HG02943 (cell line): ENCODE results near the gene SYT3.

Experiments
- ATAC-seq: cut with Tn5 transposase; IDR thresholded peaks from one replicate; pipeline ENCODE4 v1.9.1; 2021; ENCODE audit warnings: mild to moderate bottlenecking, low read depth, moderate library complexity; ENCODE audit not compliant: unreplicated experiment

The SYT3 gene

DNA sequence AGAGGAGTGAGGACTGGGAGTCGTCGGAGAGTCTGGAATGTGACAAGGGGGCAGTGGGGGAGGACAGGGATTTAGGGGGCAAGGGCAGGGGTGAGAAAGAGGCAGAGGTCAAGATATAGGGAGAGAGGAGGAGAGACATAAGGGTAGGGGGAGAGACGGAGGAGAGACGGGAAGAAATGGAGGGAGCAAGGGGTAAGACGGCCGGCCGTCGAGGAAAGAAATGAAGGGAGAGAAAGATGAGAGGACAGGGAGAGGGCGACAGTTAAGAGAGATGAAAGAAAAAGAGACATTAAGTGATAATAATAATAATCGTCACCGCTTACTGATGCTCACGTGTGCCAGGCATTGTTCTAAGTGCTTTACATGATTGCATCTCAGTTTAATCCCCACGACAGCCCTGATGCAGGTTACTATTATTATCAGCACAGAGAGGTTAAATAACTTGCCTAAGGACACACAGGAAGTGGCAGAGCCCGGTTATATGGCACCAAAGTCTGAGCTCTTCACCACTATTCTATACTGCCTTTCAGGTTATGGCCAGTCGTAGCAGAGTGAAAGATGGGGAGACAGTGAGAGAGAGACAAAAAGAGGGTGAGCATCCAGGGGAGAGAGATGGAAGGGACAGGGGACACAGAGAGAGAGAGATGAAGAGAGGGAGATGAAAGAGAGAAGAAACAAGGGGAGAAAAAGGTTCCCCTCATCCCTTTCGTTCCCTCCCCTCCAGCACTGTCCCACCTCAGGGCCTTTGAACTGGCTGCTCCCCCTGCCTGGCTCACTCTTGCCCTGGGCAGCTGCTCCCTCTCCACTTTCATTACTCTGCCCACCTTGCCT, 23.2 kb upstream of the SYT3 start:
- no peak for ATAC-seq

DNA sequence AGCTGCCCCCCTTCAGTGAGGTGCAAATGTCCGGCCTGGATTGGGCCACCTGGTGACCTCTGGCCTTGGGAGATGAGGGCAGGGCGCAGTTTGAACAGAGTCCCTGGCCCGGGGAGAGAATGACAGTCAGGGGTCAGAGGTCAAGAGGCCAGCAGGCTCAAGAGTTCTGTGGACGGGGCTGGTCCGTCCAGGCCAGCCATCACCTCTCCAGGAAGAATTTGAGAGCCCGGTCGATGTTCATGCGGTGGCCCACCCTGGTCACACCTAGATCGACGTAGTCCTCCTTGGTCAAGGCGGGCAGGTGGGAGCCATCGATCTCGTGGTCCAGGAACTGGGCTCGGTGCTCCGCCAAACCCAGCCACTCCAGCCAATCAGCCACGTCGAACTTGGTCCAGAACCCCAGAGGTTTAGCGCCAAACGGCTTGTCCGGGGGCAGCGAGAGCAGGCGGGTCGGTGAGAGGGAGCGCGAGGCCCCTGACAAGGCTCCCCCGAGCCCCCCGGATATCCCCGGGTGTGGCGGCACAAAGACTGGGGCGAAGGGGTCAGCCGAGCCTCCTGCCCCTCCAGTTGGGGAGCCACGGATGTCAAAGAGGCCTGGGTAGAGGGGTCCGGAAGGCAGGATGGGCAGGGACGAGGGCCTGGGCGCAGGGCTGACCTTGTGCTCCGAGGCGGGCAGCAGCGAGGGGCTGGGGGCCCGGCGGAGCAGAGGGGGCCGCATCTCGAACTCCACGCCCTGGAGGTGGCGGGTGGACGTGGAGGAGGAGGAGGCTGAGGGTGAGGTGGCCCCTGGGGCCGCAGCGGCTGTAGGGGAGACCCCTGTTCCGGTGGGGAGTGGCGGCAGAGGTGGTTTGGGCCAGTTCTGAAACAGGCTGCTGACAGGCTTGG, 22.3 kb upstream of the SYT3 start:
- no peak for ATAC-seq

GRCh38 chr19:50661023-50661422, 21.3 kb upstream of the SYT3 start:
- no peak for ATAC-seq

GRCh38 chr19:50660088-50660366, 20.3 kb upstream of the SYT3 start:
- no peak for ATAC-seq

- ATAC-seq: no peak
Observed at GRCh38 chr19:50659318-50660087, 19.8 kb upstream of the SYT3 start.

DNA sequence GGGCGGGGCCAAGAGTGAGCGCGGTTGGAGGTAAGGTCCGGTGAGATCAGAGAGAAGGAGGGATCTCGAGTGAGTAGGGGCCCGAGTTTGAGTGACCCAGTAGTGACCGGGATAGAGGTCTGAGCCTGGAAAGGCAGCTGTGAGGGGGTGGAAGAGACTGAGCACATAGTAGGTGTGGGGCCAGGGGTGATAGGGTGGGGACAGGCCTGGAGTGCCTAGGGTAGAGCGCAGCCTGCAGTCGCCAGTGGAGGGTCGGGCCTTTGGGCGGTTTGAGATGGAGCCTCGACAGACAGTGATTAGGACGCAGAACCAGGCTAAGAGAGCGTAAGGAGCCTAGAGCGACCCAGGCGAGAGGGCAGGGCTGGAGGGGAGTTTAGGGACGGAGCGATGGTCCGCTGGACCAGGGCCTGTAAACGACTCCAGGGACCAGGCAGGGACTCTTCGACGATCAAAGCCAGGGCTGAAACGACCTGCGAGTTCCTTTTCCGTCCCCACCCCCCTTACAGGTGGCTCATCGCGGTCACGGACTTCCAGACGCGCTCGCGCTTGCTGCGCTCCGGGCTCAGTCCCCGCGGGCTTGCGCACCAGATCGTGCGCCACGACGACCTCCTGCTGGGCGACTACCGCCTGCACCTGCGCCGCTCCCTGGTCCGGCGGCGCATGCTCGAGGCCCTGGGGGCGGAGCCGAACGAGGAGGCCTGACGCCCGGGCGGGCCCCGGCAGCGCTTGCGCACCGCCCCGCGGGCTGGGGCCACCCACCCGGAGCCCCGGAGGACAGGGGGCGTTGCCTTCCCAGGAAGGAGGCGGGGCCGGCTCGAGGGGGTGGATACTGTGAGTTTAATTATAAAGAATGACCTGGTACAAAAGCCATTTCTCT, 19.0 kb upstream of the SYT3 start:
- ATAC-seq: no peak

GRCh38 chr19:50657712-50658440, 18.2 kb upstream of the SYT3 start:
- ATAC-seq: peak; percentile 55

GRCh38 chr19:50657222-50657669, 17.6 kb upstream of the SYT3 start:
- ATAC-seq: no peak

DNA sequence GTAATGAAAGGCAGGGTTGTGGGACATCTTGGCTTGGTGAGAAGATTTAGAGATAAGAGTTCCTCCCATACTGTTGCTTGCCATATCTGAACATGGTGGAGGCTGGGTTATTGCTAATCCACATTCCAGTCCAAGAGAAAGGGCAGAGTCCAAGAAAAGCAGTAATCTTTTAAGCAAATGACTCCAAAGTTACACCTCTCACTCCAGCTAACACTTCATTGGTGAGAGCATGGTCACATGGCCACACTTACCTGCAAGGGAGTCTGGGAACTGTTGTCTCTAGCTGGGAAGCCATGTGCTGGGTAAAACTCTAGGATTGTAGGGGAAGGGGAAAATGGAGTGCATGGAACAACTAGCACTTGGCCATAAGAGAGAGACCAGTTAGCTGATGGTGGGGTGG, 15.2 kb upstream of the SYT3 start:
- no peak for ATAC-seq

DNA sequence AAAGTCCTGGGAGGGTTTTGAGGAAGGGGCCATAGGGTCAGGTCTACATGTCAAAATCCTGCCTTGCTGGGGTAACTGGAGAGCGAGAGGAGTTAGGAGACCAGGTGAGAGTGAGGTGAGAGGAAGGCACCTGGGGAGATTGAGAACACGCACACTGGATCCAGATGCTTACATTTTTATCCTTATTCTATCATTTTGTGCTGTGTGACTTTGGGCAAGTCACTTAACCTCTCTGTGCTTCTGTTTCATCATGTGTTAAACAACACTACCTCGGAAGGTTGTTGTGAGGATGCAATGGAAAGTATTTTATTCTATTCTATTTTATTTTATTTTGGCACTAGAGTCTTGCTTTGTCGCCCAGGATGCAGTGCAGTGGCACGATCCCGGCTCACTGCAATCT, 13.0 kb upstream of the SYT3 start:
- no peak for ATAC-seq

- no peak for ATAC-seq
Observed at GRCh38 chr19:50651174-50651573, 11.5 kb upstream of the SYT3 start.

DNA sequence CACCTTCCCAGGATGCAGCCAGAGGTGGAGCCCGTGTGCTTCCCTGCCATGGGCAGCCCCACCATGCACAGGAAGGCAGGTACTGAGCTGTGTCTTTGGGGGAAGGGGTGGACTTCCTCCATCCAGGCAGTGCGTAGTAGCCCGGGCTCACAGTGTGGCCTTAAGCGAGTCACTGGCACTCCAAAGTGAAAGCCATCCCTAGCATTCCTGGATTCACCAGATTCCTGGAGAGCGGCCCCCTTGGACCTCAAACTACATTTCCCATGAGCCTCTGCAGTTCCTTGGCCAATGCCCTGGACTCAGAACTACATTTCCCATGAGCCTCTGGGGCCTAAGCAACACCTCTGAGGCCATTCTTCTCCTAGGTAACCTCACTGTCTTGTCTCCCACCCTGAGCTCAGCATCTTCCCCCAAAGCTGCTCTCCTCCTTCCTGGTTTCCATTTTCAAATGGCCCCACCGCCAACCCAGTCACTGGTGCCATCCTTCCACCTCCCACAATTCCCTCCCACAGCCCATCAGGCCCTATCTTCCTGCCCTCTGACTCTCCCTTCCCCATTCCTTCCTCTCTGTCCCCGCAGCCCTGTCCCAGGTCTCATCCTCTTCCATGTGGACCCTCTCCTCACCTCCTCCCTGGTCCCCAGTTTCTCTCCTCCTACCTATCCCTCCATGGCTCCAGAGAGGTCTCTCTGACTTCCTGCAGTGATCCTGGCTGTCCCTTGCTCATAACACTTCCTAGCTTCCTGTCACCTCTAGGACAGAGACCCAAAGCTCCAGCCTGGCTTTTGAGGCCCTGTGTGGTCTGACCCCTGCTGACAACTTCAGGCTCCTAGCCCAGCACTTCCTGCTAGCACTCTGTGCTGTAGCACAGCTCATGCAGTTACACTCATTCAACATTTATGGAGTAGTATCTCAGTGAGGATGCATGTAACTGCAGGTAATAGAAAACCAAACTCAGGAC, 10.0 kb upstream of the SYT3 start, which contains the start of gene C19orf81:
C19orf81 (plus strand) TSS at position 13 of the 959 bp plus-strand sequence; CDS start at position 13, 0 bp downstream.
- ATAC-seq: no peak

DNA sequence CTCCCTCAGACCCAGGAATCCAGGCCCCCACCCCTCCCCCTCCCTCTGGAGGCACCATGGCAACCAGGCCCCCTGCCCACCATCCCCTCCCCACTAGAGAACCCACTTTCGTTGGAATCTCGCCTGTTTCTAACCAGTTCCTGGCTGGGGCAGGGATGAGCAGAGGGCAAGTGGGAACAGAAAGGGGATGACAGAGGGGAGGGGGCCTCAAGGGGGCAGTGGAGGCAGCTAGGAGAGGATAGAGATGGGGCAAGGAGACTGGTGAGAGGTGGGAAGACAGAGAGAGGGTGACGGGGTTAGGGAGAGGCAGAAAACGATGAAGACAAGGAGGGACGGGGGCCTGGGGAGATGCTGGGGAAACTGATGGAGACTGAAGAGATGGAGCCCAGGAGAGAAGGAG, 9.0 kb upstream of the SYT3 start:
- ATAC-seq: no peak

- ATAC-seq: no peak
Observed at GRCh38 chr19:50647879-50648615, 8.4 kb upstream of the SYT3 start.

DNA sequence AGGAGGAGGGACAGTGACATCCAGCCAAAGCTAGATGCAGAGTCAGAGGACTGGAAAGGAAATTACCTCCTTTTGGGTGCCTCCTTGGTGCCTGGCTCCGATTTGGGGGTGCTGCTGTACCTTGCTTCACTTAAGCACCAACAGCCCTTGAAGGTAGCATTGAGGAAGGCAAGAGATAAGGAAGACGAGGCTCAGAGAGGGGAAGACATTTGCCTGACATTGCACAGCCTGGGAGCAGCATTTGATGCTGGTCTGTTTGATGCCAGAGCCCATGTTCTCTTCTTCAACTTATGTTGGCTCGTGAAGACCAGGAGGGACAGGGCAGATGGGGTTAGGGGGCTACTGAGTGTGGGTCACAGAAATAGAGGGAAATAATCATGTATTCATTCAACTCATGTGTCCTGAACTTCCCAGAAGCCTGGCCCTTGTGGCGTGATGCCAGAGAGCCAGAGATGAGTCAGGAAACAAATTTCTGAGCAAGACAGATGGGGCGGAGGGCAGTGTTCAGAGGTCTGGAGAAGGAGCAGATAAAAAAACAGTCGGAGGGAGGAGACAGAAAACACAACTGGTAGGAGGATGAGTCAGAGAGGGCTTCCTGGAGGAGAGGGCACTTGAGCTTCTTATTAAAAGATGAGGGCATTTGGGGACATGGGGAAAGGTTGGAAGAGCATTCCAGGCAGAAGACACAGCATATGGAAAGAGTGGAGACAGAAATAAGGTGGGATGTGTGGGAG, 6.6 kb upstream of the SYT3 start:
- ATAC-seq: no peak

GRCh38 chr19:50645107-50645506, 5.4 kb upstream of the SYT3 start:
- ATAC-seq: no peak
